ENCODE data around the gene ZNF888. TPM values are rescaled to one million over a fixed set of nuclear protein-coding genes. Genes with fewer than 3 reads are reported as not detected.
"Not testable (repeated sequence)": the region's sequence is repeated elsewhere in the genome, so short reads cannot be mapped to it uniquely, and the experiment has no call there.

The ZNF888 gene
- total and polyA plus RNA-seq, 2 experiments from 2014 or later: 0.76 to 1.6 TPM

DNA sequence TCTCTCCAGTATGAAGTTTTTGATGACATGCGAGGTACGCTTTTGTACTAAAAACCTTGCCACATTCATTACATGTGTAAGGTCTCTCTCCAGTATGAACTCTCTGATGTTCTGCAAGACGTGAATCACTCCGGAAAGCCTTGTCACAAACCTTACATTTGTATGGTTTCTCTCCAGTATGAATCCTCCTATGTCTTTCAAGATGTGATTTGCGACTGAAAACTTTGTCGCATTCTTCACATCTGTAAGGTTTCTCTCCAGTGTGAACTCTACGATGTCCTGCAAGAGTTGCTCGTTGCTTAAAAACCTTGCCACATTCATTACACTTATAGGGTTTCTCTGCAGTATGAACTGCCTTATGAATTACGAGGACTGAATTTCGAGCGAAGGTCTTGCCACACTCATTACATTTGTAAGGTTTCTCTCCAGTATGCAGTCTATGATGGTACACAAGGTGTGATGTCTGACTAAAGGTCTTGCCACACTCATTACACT, 42.3 kb downstream of the ZNF888 start:
- DNase-seq: no peak
- no peak overlapping the region for H3K9ac ChIP-seq
- 94 to 95% methylated on average over 11 of the region's 11 CpGs for WGBS, 2 experiments (ENCODE audit: low coverage in 1 of 2, low lambda C conversion rate in 2 of 2, missing lambda C conversion rate in 2 of 2)
- TF ChIP-seq EZH2phosphoT487 (IDR thresholded peaks at IDR 0.05; ENCODE audit: insufficient read depth, low read depth) (no peak), EZH2 (IDR thresholded peaks at IDR 0.05; ENCODE audit: insufficient read depth, poor library complexity, severe bottlenecking) (no peak)
- no peaks in the 10 kb centered on the region for H3K4me1 ChIP-seq (ENCODE audit: insufficient read depth)
- H3K27me3 ChIP-seq (replicated peaks; ENCODE audit: insufficient read depth): no peaks in the 10 kb centered on the region
- H3K4me3 ChIP-seq: no peak overlapping the region
- no peaks in the 10 kb centered on the region for H3K9me2 ChIP-seq (ENCODE audit: insufficient read depth)
- no peaks in the 10 kb centered on the region for H3K79me2 ChIP-seq (ENCODE audit: insufficient read depth)
- no peak overlapping the region for H3K4me2 ChIP-seq (ENCODE audit: unreplicated experiment)
- no peak overlapping the region for H3K27ac ChIP-seq
- no peaks in the 10 kb centered on the region for H4K20me1 ChIP-seq (ENCODE audit: insufficient read depth)
- no peaks in the 10 kb centered on the region for H3F3A ChIP-seq (ENCODE audit: insufficient read depth)
- H2AFZ ChIP-seq: no peak overlapping the region
- H3K36me3 ChIP-seq (ENCODE audit: low read depth): peaks cover 75% of the 10 kb centered on the region
- H3K9me3 ChIP-seq (ENCODE audit: low read depth): peaks cover 22% of the 10 kb centered on the region
- in situ Hi-C loops (cut with MboI): no loop called here

DNA sequence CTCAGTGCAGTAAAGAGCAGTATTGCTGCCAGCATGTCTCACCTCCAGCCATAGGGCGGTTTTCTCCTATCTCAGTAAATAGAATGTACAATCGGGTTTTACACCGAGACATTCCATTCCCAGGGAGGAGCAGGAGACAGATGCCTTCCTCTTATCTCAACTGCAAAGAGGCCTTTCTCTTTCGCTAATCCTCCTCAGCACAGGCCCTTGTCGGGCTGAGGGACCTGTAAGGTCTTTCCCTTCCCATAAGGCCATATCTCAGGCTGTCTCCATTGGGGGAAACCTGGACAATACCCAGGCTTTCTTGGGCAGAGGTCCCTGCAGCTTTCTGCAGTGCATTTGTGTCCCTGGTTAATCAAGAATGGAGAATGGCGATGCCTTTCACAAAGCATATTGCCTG, 50.2 kb downstream of the ZNF888 start:
- 92 to 93% methylated on average over 6 of the region's 6 CpGs for WGBS, 2 experiments (ENCODE audit: low coverage in 1 of 2, low lambda C conversion rate in 2 of 2, missing lambda C conversion rate in 2 of 2)
- not testable (repeated sequence) for H4K20me1 ChIP-seq (ENCODE audit: insufficient read depth)

DNA sequence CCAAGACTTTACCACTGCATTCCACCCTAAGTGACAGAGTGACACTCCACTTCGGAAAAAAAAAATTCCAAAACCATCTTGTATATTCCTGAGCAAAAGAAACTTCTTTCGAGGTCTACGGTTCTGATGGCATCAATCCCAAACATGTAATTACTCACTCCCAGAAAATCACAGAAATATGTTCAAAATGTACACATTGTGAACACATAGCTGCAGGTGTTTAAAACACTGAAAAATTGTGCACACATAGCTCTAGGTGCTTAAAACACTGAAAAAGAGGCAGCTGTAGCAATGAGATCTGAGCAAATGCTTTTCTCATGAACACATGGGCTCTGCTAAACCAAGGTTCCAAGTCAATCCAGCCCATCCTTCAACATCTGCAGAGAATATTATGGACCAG, 51.8 kb downstream of the ZNF888 start:
- H4K20me1 ChIP-seq (ENCODE audit: insufficient read depth): no peaks in the 10 kb centered on the region
- H3K4me3 ChIP-seq: no peak overlapping the region
- H3K4me2 ChIP-seq (ENCODE audit: unreplicated experiment): no peak overlapping the region
- no peaks in the 10 kb centered on the region for H3K4me1 ChIP-seq (ENCODE audit: insufficient read depth)
- no peak overlapping the region for H3K27ac ChIP-seq
- in situ Hi-C loops (cut with MboI): no loop called here
- H3K9me3 ChIP-seq (ENCODE audit: low read depth): no peaks in the 10 kb centered on the region
- no peaks in the 10 kb centered on the region for H3K27me3 ChIP-seq (replicated peaks; ENCODE audit: insufficient read depth)
- 60 to 64% methylated on average over 3 of the region's 3 CpGs for WGBS, 2 experiments (ENCODE audit: low coverage in 1 of 2, low lambda C conversion rate in 2 of 2, missing lambda C conversion rate in 2 of 2)
- no peaks in the 10 kb centered on the region for H3F3A ChIP-seq (ENCODE audit: insufficient read depth)
- no peak overlapping the region for H3K9ac ChIP-seq
- H3K79me2 ChIP-seq (ENCODE audit: insufficient read depth): no peaks in the 10 kb centered on the region
- no peak overlapping the region for H2AFZ ChIP-seq
- no peaks in the 10 kb centered on the region for H3K9me2 ChIP-seq (ENCODE audit: insufficient read depth)
- no peak for DNase-seq
- TF ChIP-seq EZH2 (IDR thresholded peaks at IDR 0.05; ENCODE audit: insufficient read depth, poor library complexity, severe bottlenecking): no peak
- TF ChIP-seq EZH2phosphoT487 (IDR thresholded peaks at IDR 0.05; ENCODE audit: insufficient read depth, low read depth): no peak
- no peaks in the 10 kb centered on the region for H3K36me3 ChIP-seq (ENCODE audit: low read depth)

More for the DNA sequence above, 50.2 kb downstream of the ZNF888 start:
- H3K79me2 ChIP-seq (ENCODE audit: insufficient read depth); H3K27ac ChIP-seq; H3K9ac ChIP-seq; H3K36me3 ChIP-seq (ENCODE audit: low read depth); H3K4me3 ChIP-seq; H3K9me2 ChIP-seq (ENCODE audit: insufficient read depth); DNase-seq; H3K4me1 ChIP-seq (ENCODE audit: insufficient read depth); H2AFZ ChIP-seq; H3K9me3 ChIP-seq (ENCODE audit: low read depth); H3F3A ChIP-seq (ENCODE audit: insufficient read depth); H3K27me3 ChIP-seq (replicated peaks; ENCODE audit: insufficient read depth); H3K4me2 ChIP-seq (ENCODE audit: unreplicated experiment); in situ Hi-C loops (cut with MboI): not testable (repeated sequence)

DNA sequence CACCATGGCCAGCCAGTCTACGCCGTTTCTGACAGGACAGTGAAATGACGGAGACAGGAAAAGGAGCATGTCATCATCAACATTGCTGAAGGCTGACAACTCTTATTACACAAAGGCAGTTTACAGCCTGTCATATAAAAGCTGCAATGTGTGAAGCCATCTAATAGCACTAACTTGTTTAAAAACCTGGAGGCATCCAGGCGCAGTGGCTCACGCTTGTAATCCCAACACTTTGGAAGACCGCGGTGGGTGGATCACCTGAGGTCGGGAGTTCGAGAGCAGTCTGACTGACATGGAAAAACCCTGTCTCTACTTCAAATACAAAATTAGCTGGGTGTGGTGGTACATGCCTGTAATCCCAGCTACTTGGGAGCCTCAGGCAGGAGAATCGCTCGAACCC, 55.2 kb downstream of the ZNF888 start:
- DNase-seq; H2AFZ ChIP-seq; H3K4me3 ChIP-seq; H3K27me3 ChIP-seq (replicated peaks; ENCODE audit: insufficient read depth); H3F3A ChIP-seq (ENCODE audit: insufficient read depth); H3K9me2 ChIP-seq (ENCODE audit: insufficient read depth); H4K20me1 ChIP-seq (ENCODE audit: insufficient read depth); H3K9ac ChIP-seq; H3K79me2 ChIP-seq (ENCODE audit: insufficient read depth); H3K36me3 ChIP-seq (ENCODE audit: low read depth); H3K9me3 ChIP-seq (ENCODE audit: low read depth); in situ Hi-C loops (cut with MboI); H3K4me1 ChIP-seq (ENCODE audit: insufficient read depth); H3K27ac ChIP-seq; H3K4me2 ChIP-seq (ENCODE audit: unreplicated experiment): not testable (repeated sequence)
- 90 to 91% methylated on average over 11 of the region's 11 CpGs for WGBS, 2 experiments (ENCODE audit: low coverage in 1 of 2, low lambda C conversion rate in 2 of 2, missing lambda C conversion rate in 2 of 2)

DNA sequence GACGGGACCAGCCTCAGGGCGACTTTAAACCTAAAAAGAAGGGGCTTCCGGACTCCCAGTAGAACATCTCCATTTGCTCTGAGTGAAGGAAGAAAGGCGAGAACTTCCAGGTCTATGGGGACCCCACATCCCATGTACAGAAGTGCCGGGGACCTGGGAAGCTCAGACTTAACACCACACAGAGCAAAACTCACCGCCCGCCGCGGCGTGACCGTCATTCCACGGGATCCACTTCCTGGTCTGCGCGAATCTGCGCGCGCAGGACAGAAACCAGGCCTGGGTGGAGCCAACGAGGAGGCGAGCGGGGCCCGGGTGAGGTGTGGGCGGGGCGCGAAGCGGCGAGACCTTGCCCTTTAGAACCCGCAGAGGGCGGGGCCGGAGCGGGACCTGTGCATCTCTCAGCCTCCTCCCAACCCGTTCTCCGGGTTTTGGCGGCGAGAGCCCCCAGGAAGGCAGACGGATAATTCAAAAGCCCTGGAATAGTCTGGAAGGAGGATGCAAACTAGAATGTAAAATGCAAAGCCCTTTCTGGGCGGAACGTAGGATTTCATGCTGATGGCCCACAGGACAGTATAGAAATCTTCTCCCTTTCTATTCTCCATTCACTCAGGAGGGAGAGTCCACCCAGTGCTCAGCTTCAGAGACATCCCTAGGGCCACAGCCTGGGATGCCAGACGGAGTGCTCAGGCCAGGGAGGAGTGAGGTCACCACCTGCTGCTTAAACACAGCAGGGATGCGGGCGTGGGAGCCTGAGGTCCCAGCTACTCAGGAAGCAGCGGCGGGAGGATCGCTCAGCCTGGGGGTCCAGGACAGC, 65.6 kb downstream of the ZNF888 start, which contains the start of gene ZNF468:
Gene ZNF468, minus strand, starts transcription at position 242 of the 814 bp plus-strand sequence. CDS start 3,347 bp downstream, outside the sequence.
- H3K9me2 ChIP-seq (ENCODE audit: insufficient read depth); H4K20me1 ChIP-seq (ENCODE audit: insufficient read depth); H3K79me2 ChIP-seq (ENCODE audit: insufficient read depth); H3K27me3 ChIP-seq (replicated peaks; ENCODE audit: insufficient read depth); H3K9me3 ChIP-seq (ENCODE audit: low read depth); H3K4me1 ChIP-seq (ENCODE audit: insufficient read depth); H3K36me3 ChIP-seq (ENCODE audit: low read depth); in situ Hi-C loops (cut with MboI); H3F3A ChIP-seq (ENCODE audit: insufficient read depth): not testable (repeated sequence)
- peak within 1 kb of the TSS; percentile 89 for H3K9ac ChIP-seq
- H3K4me3 ChIP-seq: peak within 1 kb of the TSS; percentile 93
- H2AFZ ChIP-seq: peak within 1 kb of the TSS; percentile 95
- WGBS, 2 experiments (ENCODE audit: low coverage in 1 of 2, low lambda C conversion rate in 2 of 2, missing lambda C conversion rate in 2 of 2): 2 to 4% methylated on average over 41 to 43 of the region's 43 CpGs
- DNase-seq: peak; percentile 80
- H3K4me2 ChIP-seq (ENCODE audit: unreplicated experiment): peak within 1 kb of the TSS; percentile 81
- H3K27ac ChIP-seq: peak within 1 kb of the TSS; percentile 54

DNA sequence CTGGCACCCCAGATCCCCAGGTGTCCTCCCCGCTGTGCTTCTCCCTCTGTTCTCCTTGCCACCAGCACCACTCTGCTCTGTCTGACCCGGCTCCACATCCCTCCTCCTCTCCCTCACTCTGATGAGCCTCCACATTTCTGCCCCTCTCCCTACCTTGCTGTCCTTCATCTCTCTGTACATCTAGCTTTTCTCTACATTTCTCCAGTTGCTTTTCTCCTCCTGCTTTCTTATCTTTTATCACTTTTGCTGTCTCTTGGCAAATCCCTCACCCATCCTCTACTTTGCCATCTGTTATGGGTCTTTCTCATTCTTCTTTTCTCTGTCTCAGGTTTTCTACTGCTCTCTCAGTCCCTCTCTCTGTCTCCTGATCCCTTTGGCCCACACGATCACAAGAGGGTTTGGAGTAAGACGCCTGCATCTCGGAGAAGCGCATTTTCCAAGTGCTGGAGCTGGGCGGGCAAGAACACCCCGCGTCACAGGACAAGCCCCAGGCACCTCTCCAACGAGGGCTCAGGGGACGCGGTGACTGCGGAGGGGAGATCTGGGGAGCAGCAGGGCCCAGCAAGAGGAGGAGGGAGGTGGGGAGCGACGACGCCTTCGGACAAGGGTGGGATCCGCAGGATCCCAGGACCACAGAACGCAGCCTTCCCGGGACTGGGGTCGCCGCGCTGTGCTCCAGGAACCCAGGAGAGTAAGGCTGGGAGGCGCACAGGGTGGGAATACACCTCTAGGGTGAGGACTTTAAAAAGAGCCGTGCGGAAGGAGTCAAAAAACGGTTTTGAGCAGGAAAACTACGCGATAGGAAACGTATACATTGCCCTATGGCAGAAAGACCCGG, 66.5 kb downstream of the ZNF888 start:
- peak overlapping the region; percentile 95 for H2AFZ ChIP-seq
- peak overlapping the region; percentile 89 for H3K9ac ChIP-seq
- in situ Hi-C loops (cut with MboI); H3K9me2 ChIP-seq (ENCODE audit: insufficient read depth); H3K79me2 ChIP-seq (ENCODE audit: insufficient read depth); H3K27me3 ChIP-seq (replicated peaks; ENCODE audit: insufficient read depth); H4K20me1 ChIP-seq (ENCODE audit: insufficient read depth); H3F3A ChIP-seq (ENCODE audit: insufficient read depth); H3K4me1 ChIP-seq (ENCODE audit: insufficient read depth); H3K9me3 ChIP-seq (ENCODE audit: low read depth); H3K36me3 ChIP-seq (ENCODE audit: low read depth): not testable (repeated sequence)
- peak overlapping the region; percentile 81 for H3K4me2 ChIP-seq (ENCODE audit: unreplicated experiment)
- peak overlapping the region; percentile 93 for H3K4me3 ChIP-seq
- 3 to 5% methylated on average over 24 to 31 of the region's 31 CpGs for WGBS, 2 experiments (ENCODE audit: low coverage in 1 of 2, low lambda C conversion rate in 2 of 2, missing lambda C conversion rate in 2 of 2)
- DNase-seq: peak; percentile 47
- H3K27ac ChIP-seq: peak overlapping the region; percentile 54

Data from GM23248 (cell line).